Measurements from ENCODE around the gene KCNIP4. TPM values are rescaled to one million over a fixed set of nuclear protein-coding genes. Genes with fewer than 3 reads are reported as not detected.
"Not testable (repeated sequence)": the region's sequence is repeated elsewhere in the genome, so short reads cannot be mapped to it uniquely, and the experiment has no call there.

Gene KCNIP4
- total RNA-seq (2014; rRNA removed; shearing (Covaris generic)), result not detected in 2 replicates

GRCh38 chr4:21948347-21949072 is at the start of gene KCNIP4:
TSS of gene KCNIP4 (minus strand) at chr4:21948772.
- in situ Hi-C loops (cut with HindIII; ENCODE audit: low sequenced_read_pairs), result no loop called here
- DNase-seq (ENCODE audit: low spot score), result peak; percentile 54

- in situ Hi-C loops (cut with HindIII; ENCODE audit: low sequenced_read_pairs); DNase-seq (ENCODE audit: low spot score): not testable (repeated sequence)
Measured at GRCh38 chr4:21996618-21997017, 48.0 kb upstream of the KCNIP4 start.

GRCh38 chr4:21992330-21992729 is 43.8 kb upstream of the KCNIP4 start:
- in situ Hi-C loops (cut with HindIII; ENCODE audit: low sequenced_read_pairs), result no loop called here
- peak; percentile 55 for DNase-seq (ENCODE audit: low spot score)

GRCh38 chr4:21991562-21991961 is 43.0 kb upstream of the KCNIP4 start:
- peak; percentile 6 for DNase-seq (ENCODE audit: low spot score)
- in situ Hi-C loops (cut with HindIII; ENCODE audit: low sequenced_read_pairs), result no loop called here

DNA sequence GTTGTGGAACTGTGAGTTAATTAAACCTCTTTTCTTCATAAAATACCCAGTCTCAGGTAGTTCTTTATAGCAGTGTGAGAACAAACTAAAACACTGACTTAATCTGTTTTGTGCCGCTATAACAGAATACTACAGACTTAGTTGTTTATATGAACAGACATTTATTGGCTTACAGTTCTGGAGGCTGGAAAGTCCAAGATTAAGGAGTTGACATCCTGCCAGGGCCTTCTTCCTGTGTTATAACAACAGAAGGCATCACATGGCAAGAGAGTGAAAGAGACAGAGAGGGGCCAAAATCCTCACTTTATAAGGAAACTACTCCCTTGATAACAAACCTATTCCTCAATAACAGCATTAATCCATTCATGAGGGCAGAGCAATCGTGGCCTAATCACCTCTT is 42.5 kb upstream of the KCNIP4 start:
- peak; percentile 55 for DNase-seq (ENCODE audit: low spot score)
- in situ Hi-C loops (cut with HindIII; ENCODE audit: low sequenced_read_pairs), result no loop called here

GRCh38 chr4:21989351-21989750 is 40.8 kb upstream of the KCNIP4 start:
- no peak for DNase-seq (ENCODE audit: low spot score)
- in situ Hi-C loops (cut with HindIII; ENCODE audit: low sequenced_read_pairs), result no loop called here

- in situ Hi-C loops (cut with HindIII; ENCODE audit: low sequenced_read_pairs), result no loop called here
- DNase-seq (ENCODE audit: low spot score), result peak; percentile 80
Measured at GRCh38 chr4:21986307-21986706, 37.7 kb upstream of the KCNIP4 start.

DNA sequence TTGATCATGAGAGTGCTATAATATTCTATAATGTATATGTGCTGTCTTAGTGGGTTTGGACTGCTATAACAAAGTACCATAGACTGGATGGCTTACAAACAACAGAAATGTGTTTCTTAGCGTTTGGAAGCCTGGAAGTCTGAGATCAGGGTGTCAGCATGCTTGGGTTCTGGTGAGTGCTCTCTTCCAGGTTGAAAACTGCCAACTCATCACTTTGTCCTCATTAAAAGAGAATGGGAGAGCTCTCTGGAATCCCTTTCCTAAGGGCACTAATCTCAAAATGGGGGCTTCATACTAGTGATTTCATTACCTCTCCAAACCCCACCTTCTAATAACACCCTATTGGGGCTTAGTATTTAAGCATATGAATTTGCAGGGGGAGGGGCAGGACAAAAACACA is 33.5 kb upstream of the KCNIP4 start:
- in situ Hi-C loops (cut with HindIII; ENCODE audit: low sequenced_read_pairs), result no loop called here

DNA sequence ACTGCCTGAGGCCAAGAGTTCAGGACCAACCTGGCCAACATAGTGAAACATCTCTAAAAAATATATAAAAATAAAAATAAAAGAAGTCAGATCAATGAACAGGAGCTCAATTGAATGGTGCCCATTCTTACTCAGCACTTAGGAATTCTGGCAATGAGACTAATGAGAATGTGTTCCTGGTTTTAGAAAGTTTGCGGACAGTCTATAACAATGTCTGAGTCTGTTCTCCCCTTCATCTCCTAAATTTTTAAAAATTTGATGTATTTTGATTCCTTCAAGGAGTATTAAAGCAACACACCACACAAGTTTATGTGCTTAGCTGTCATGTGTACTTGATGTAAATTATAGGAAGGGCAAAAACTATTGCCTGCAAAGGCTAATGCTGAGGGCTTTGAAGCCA is 30.6 kb upstream of the KCNIP4 start:
- in situ Hi-C loops (cut with HindIII; ENCODE audit: low sequenced_read_pairs), result no loop called here
- DNase-seq (ENCODE audit: low spot score), result no peak

More for the DNA sequence above, 33.5 kb upstream of the KCNIP4 start:
- no peak for DNase-seq (ENCODE audit: low spot score)

GRCh38 chr4:21976166-21976565 is 27.6 kb upstream of the KCNIP4 start:
- DNase-seq (ENCODE audit: low spot score), result no peak
- in situ Hi-C loops (cut with HindIII; ENCODE audit: low sequenced_read_pairs), result no loop called here

- in situ Hi-C loops (cut with HindIII; ENCODE audit: low sequenced_read_pairs), result no loop called here
- no peak for DNase-seq (ENCODE audit: low spot score)
Measured at GRCh38 chr4:21973850-21974249, 25.3 kb upstream of the KCNIP4 start.

DNA sequence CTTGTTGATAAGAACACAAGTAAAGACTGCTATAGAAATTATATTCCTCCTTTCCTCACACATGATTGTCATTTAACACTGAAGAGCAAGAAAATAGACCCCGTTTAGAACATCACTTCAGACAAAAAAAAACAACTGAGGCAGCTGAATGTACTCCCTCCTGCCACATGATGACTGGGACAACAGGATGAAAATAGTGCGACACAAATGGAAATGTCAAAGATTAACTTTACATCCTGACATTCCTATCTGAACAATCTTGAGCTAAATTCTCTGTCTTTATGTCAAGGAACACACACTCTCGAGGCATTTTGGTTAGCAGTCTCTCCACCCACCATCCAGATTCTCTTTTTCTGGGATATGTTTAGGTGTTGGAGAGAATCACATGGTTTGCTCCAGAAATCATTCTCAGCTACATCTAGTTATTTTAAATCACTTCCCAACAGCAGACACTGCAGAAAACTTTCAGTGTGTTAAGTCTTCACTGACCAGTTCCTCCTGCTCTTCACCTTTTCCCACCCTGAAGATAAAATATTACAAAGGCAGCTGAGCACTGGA is 16.3 kb upstream of the KCNIP4 start:
- in situ Hi-C loops (cut with HindIII; ENCODE audit: low sequenced_read_pairs), result no loop called here

DNA sequence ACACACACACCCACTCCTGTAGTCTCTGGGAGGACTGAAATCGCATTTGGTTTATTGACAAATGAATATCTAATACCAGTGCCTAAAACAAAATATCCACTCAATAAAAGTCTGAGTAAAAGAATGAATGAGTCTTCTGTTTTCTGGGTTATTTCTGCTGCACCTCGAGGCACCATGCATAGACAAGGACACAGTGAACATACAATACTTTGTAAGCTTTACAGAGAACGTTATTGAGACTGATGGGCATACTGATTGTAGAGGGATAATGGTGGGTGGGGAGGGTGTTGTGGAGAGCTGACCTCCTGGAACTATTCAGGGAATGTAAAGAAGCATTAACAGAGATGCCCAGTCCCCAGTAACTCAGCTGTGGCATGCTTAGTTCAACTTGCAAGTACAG is 14.1 kb upstream of the KCNIP4 start:
- no peak for DNase-seq (ENCODE audit: low spot score)
- in situ Hi-C loops (cut with HindIII; ENCODE audit: low sequenced_read_pairs), result no loop called here

More for the DNA sequence above, 16.3 kb upstream of the KCNIP4 start:
- no peak for DNase-seq (ENCODE audit: low spot score)

- DNase-seq (ENCODE audit: low spot score), result no peak
- in situ Hi-C loops (cut with HindIII; ENCODE audit: low sequenced_read_pairs), result no loop called here
Measured at GRCh38 chr4:21960793-21961192, 12.2 kb upstream of the KCNIP4 start.

DNA sequence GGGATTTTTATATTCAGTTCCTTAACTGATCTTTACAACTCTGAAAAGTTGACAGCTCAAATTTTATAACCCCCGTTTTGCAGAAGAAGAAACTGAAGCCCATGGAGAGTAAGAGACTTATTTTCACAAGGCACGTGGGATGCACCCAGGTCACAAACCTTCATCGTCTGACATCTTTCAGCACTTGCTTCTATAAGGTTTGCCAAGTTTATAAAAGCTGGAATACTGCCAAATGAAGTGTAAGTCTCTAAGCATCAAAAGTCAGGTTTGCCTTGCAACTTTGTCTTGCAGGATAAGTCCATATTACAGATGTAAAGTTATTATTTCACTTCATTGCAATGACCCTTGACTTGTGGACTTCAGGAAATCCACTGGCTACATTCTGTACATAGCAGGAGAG is 6.3 kb upstream of the KCNIP4 start:
- in situ Hi-C loops (cut with HindIII; ENCODE audit: low sequenced_read_pairs), result no loop called here
- no peak for DNase-seq (ENCODE audit: low spot score)

DNA sequence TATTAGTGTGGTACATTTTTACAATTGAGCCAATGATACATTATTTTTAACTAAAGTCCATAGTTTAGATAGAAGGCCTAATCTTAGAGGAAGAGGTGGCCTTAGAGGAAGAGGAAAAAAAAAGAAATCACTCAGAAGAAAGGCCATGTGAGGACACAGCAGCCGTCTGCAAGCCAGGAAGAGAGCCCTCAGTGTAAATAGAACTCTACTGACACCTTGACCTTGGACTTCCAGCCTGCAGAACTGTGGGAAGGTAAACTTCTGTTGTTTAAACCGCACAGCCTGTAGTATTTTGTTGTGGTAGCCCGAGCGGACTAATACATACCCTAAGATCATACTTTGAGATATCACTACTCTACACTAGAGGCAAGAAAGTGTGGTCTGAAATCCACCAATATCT is 5.1 kb upstream of the KCNIP4 start:
- in situ Hi-C loops (cut with HindIII; ENCODE audit: low sequenced_read_pairs), result no loop called here
- DNase-seq (ENCODE audit: low spot score), result no peak

DNA sequence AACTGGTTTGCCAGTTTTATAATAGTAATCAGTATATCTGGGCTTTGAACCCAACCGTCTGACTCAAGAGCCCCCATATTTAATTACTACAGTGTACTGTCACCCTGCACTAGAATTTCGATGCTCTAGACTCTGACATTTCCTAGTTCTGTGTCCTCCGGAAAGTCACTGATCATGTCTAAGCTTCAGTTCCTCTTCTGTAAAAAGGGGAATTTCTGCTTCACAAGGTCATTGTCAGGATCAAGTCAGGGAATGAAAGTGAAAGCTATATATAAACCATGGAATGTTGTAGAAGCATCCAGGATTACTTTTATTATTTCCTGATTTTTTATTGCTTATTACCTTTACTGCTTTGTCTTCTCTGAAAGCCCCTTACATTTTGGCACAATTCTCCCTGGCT is 4.0 kb upstream of the KCNIP4 start:
- no peak for DNase-seq (ENCODE audit: low spot score)
- in situ Hi-C loops (cut with HindIII; ENCODE audit: low sequenced_read_pairs), result no loop called here

- in situ Hi-C loops (cut with HindIII; ENCODE audit: low sequenced_read_pairs), result no loop called here
- peak; percentile 37 for DNase-seq (ENCODE audit: low spot score)
Measured at GRCh38 chr4:21949073-21949457, 493 bp upstream of the KCNIP4 start.

DNA sequence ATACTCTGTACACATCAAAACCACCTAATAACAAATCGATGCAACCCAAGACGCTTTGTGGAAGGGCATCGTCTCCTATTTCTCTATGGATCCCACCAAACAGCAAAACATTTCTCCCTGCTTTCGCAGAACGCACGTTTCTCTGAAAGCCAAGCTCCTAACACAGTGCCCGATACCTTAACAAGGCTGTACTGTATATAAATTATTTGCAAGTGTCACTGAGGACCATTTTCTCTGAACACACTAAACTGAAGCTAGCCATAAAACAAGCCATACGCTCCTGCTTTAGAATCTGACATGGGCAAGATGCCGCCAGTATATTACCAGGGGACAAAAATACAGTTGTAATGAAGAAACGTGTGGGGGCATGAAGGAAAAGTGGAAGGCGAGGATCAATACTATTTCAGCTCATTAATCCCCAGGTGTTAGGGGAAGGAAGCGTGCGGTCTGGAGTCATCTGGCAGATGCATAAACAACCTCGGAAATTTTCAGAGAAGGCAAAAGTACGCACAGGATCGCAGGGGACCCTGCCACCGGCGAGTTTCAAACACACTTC is 703 bp downstream of the KCNIP4 start:
- DNase-seq (ENCODE audit: low spot score), result peak; percentile 65
- in situ Hi-C loops (cut with HindIII; ENCODE audit: low sequenced_read_pairs), result no loop called here

- peak; percentile 93 for DNase-seq (ENCODE audit: low spot score)
- in situ Hi-C loops (cut with HindIII; ENCODE audit: low sequenced_read_pairs), result no loop called here
Measured at GRCh38 chr4:21946858-21947257, 1.7 kb downstream of the KCNIP4 start.

Measured in G401 (cell line).